B cell (primary cell): ENCODE data around the gene DONSON. TPM values are rescaled to one million over a fixed set of nuclear protein-coding genes. Genes with fewer than 3 reads are reported as not detected.

Experiments used
- ATAC-seq: fragments of 200-7000 bp; cut with Tn5 transposase; one replicate; pipeline ENCODE4 v1.10.0; 2021; ENCODE audit warnings: low read depth, mild to moderate bottlenecking, moderate number of reproducible peaks, moderate library complexity
- CTCF ChIA-PET: fragments of 350-600 bp; sonication (Branson Sonifier 250); formaldehyde crosslinking; loops from one replicate; lab custom pipeline; 2021; ENCODE audit warnings: antibody characterized with exemption, inconsistent platforms; lab: Charles Lee
- POLR2A ChIA-PET: fragments of 350-600 bp; sonication (Branson Sonifier 250); formaldehyde crosslinking; loops from one replicate; lab custom pipeline; 2021; ENCODE audit warnings: antibody characterized with exemption; lab: Charles Lee
- DNase-seq: peaks from one replicate; pipeline ENCODE4 v3.0.0; 2013
- H2AFZ ChIP-seq: 2 replicates; pipeline ENCODE4 v1.6.1; 2012; ENCODE audit warnings: mild to moderate bottlenecking, low read depth, low read length; ENCODE audit not compliant: insufficient read depth, poor library complexity, severe bottlenecking
- H3K27ac ChIP-seq, 2 donors: 1 replicate in 1 of 2; 2 replicates in 1 of 2; pipeline ENCODE4 v1.5.1; 2012 to 2013; ENCODE audit warnings: low read length in 2 of 2, mild to moderate bottlenecking in 2 of 2, moderate library complexity in 1 of 2
- H3K27me3 ChIP-seq, 4 experiments: fragments of 200-600 bp in 1 of 4; sonication (generic) in 1 of 4; replicated peaks in 1 of 4; 1 replicate in 2 of 4; 2 replicates in 2 of 4; pipeline versions ENCODE4 v1.6.1 to v1.7.0; 2013 to 2016; ENCODE audit warnings: low read length in 3 of 4, mild to moderate bottlenecking in 2 of 4, mixed read lengths in 1 of 4, moderate library complexity in 1 of 4; ENCODE audit not compliant: insufficient read depth in 4 of 4, control insufficient read depth in 3 of 4; ENCODE audit errors: control extremely low read depth in 1 of 4
- H3K36me3 ChIP-seq, 2 experiments: replicated peaks in 1 of 2; 1 replicate in 1 of 2; 2 replicates in 1 of 2; pipeline versions ENCODE4 v1.6.1 to v1.7.1; 2013; ENCODE audit warnings: low read length in 1 of 2; ENCODE audit not compliant: insufficient read depth in 2 of 2, control insufficient read depth in 1 of 2; ENCODE audit errors: control extremely low read depth in 1 of 2, extremely low read depth in 1 of 2
- H3K4me1 ChIP-seq, 2 donors: fragments of 200-600 bp in 1 of 2; sonication (generic) in 1 of 2; 1 replicate in 1 of 2; 2 replicates in 1 of 2; pipeline versions ENCODE4 v1.5.1 to v1.6.1; 2013 to 2017; ENCODE audit warnings: low read length in 2 of 2; ENCODE audit not compliant: control insufficient read depth in 2 of 2, insufficient read depth in 2 of 2
- H3K4me2 ChIP-seq: replicated peaks from 2 replicates; pipeline ENCODE3; 2012; ENCODE audit warnings: mild to moderate bottlenecking, low read depth, low read length; ENCODE audit not compliant: poor library complexity, severe bottlenecking
- H3K4me3 ChIP-seq, 5 experiments: fragments of 200-600 bp in 1 of 5; sonication (generic) in 1 of 5; 1 replicate in 3 of 5; 2 replicates in 2 of 5; pipeline versions ENCODE4 v1.5.1 to v1.7.0; 2011 to 2016; ENCODE audit warnings: low read length in 4 of 5, mild to moderate bottlenecking in 4 of 5, low read depth in 2 of 5, control low read depth in 1 of 5, moderate library complexity in 1 of 5; ENCODE audit not compliant: insufficient read depth in 1 of 5; ENCODE audit errors: control extremely low read depth in 1 of 5, extremely low read depth in 1 of 5
- H3K79me2 ChIP-seq: fragments of 200-600 bp; sonication (generic); one replicate; pipeline ENCODE4 v1.6.0; 2016; ENCODE audit warnings: low read length; ENCODE audit not compliant: control insufficient read depth, insufficient read depth
- H3K9ac ChIP-seq: fragments of 200-600 bp; sonication (generic); 2 replicates; pipeline ENCODE4 v1.6.1; 2017; ENCODE audit warnings: mild to moderate bottlenecking, low read length, moderate library complexity
- H3K9me3 ChIP-seq, 3 donors: one replicate each; pipeline versions ENCODE4 v1.6.1 to v1.7.1; 2013; ENCODE audit warnings: low read length in 2 of 3; ENCODE audit not compliant: control insufficient read depth in 2 of 3, insufficient read depth in 1 of 3; ENCODE audit errors: control extremely low read depth in 1 of 3
- H4K20me1 ChIP-seq: 2 replicates; pipeline ENCODE4 v1.6.0; 2012; ENCODE audit warnings: mild to moderate bottlenecking, low read length; ENCODE audit not compliant: insufficient read depth, control insufficient read depth, poor library complexity, severe bottlenecking
- H3K27ac Mint-ChIP-seq: one replicate; pipeline ENCODE4 v1.8.0; 2021; ENCODE audit warnings: mixed read lengths
- H3K27me3 Mint-ChIP-seq: one replicate; pipeline ENCODE4 v1.8.0; 2021; ENCODE audit warnings: mixed read lengths
- H3K4me1 Mint-ChIP-seq: one replicate; pipeline ENCODE4 v1.8.0; 2021; ENCODE audit warnings: mixed read lengths
- H3K4me3 Mint-ChIP-seq: one replicate; pipeline ENCODE4 v1.8.0; 2021; ENCODE audit warnings: mixed read lengths
- H3K9me3 Mint-ChIP-seq: one replicate; pipeline ENCODE4 v1.8.0; 2022; ENCODE audit warnings: mixed read lengths; ENCODE audit not compliant: insufficient read depth
- CTCF ChIP-seq: fragments of 200-600 bp; IDR thresholded peaks from one replicate; pipeline ENCODE4 v1.8.0; 2022; ENCODE audit warnings: antibody characterized with exemption, mild to moderate bottlenecking
- EZH2 ChIP-seq: IDR thresholded peaks from 2 replicates; pipeline ENCODE4 v1.6.1; 2012; ENCODE audit warnings: borderline replicate concordance, low read depth, mild to moderate bottlenecking, moderate library complexity, low read length; ENCODE audit not compliant: insufficient read depth, poor library complexity, severe bottlenecking
- WGBS: methylation state at CpG from one replicate; pipeline ENCODE4 v1.1.5; 2013; ENCODE audit warnings: missing lambda C conversion rate; ENCODE audit not compliant: insufficient coverage; 5-methylcytosine and 5-hydroxymethylcytosine counted together
- intact Hi-C: fragments of 100-400 bp; cut with micrococcal nuclease; formaldehyde crosslinking; loops from one replicate; pipeline ENCODE4 v1.10.0; 2022
- polyA plus RNA-seq: library from polyadenylated mRNA; depleted of rRNA; stranded (reverse); fragments of >200 nt; gene quantifications from 2 replicates; pipeline ENCODE4 v1.2.3, GENCODE V29; 2012
- total RNA-seq, 2 donors: library from RNA; stranded (reverse); fragments of 120-200 nt in 1 of 2; gene quantifications; 1 replicate in 1 of 2; 2 replicates in 1 of 2; pipeline versions ENCODE4 v1.2.3 to v1.2.4, GENCODE V29; 2013 to 2022

DONSON gene
- total and polyA plus RNA-seq, 2 donors (not counting 1 experiment from before 2014, with no cell fraction given), result 6.2 to 6.3 TPM

GRCh38 chr21:33622253-33622652 lies 33.8 kb upstream of the DONSON start:
- no peak overlapping the region for H3K27ac Mint-ChIP-seq
- no peaks in the 10 kb centered on the region for H3K9me3 Mint-ChIP-seq
- no peak overlapping the region for H3K27ac ChIP-seq
- ATAC-seq (no peak), DNase-seq (no peak)
- no peak overlapping the region for H2AFZ ChIP-seq
- POLR2A ChIA-PET, result no interaction called here
- no peaks in the 10 kb centered on the region for H3K79me2 ChIP-seq
- H3K4me1 ChIP-seq, result no peaks in the 10 kb centered on the region
- no peaks in the 10 kb centered on the region for H3K27me3 ChIP-seq
- H4K20me1 ChIP-seq, result peaks cover 5% of the 10 kb centered on the region
- H3K4me2 ChIP-seq, result no peak overlapping the region
- no peak for TF ChIP-seq EZH2
- TF ChIP-seq CTCF, result no peak
- H3K4me3 ChIP-seq, result no peak overlapping the region
- H3K36me3 ChIP-seq, result peaks cover 4 to 25% of the 10 kb centered on the region in 2 experiments
- H3K9me3 ChIP-seq, result peaks cover 0 to 3% (median 0%) of the 10 kb centered on the region in 3 donors
- no peak overlapping the region for H3K4me3 Mint-ChIP-seq
- no peaks in the 10 kb centered on the region for H3K27me3 Mint-ChIP-seq
- H3K9ac ChIP-seq, result no peak overlapping the region
- intact Hi-C loops, result no loop called here
- CTCF ChIA-PET, result interaction anchor here (3.8 kb wide), 1 partner anchor 16 kb away, joined by 19 read pairs; no protein-coding TSS in a partner anchor
- peaks cover 4% of the 10 kb centered on the region for H3K4me1 Mint-ChIP-seq

- no peaks in the 10 kb centered on the region for H3K9me3 Mint-ChIP-seq
- ATAC-seq, result no peak
- H3K4me1 Mint-ChIP-seq, result peaks cover 4% of the 10 kb centered on the region
- Histone ChIP-seq H3K4me3 (no peak overlapping the region), H3K27ac (no peak overlapping the region), H2AFZ (no peak overlapping the region), H3K36me3 (peaks cover 4 to 25% of the 10 kb centered on the region in 2 experiments), H3K4me2 (no peak overlapping the region), H3K9ac (no peak overlapping the region), H3K27me3 (no peaks in the 10 kb centered on the region), H3K9me3 (peaks cover 0 to 3% (median 0%) of the 10 kb centered on the region in 3 donors), H3K79me2 (no peaks in the 10 kb centered on the region), H4K20me1 (no peaks in the 10 kb centered on the region), H3K4me1 (no peaks in the 10 kb centered on the region)
- TF ChIP-seq CTCF (no peak), EZH2 (no peak)
- no peak for DNase-seq
- H3K4me3 Mint-ChIP-seq, result no peak overlapping the region
- WGBS, result 100% methylated on average over 1 of the region's 4 CpGs
- ChIA-PET CTCF (interaction anchor here (3.8 kb wide), 1 partner anchor 13 kb away, joined by 19 read pairs; no protein-coding TSS in a partner anchor), POLR2A (no interaction called here)
- H3K27ac Mint-ChIP-seq, result no peak overlapping the region
- intact Hi-C loops, result no loop called here
- no peaks in the 10 kb centered on the region for H3K27me3 Mint-ChIP-seq
Observed at GRCh38 chr21:33619726-33620125, 31.2 kb upstream of the DONSON start.
